ENCODE results near the gene KSR1.

DNA sequence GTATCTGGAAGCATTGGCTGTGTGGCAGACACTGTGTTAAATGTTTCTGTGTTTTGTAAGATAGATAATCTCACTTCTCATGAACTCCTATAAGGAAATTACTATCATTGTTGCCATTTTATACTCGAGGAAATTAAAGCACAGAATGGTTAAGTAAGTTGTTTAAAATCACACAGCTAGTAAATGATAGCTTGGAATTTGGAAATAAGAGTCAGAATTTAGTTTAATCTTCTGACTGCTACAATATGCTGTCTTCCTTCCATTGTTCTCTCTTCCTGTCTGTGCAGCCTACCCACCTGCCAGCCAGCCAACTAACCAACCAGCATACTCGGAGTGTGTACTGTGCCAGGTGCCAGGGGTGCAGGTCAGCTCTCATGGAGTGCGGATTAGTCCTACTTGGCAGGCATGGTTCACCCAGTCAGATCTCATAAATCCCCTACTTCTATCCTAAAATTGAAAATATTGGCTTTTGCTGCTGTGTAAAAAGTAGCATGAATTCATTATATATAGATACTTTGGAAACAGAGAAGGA, 94.8 kb downstream of the KSR1 start:
- TF ChIP-seq, protein P1, sequence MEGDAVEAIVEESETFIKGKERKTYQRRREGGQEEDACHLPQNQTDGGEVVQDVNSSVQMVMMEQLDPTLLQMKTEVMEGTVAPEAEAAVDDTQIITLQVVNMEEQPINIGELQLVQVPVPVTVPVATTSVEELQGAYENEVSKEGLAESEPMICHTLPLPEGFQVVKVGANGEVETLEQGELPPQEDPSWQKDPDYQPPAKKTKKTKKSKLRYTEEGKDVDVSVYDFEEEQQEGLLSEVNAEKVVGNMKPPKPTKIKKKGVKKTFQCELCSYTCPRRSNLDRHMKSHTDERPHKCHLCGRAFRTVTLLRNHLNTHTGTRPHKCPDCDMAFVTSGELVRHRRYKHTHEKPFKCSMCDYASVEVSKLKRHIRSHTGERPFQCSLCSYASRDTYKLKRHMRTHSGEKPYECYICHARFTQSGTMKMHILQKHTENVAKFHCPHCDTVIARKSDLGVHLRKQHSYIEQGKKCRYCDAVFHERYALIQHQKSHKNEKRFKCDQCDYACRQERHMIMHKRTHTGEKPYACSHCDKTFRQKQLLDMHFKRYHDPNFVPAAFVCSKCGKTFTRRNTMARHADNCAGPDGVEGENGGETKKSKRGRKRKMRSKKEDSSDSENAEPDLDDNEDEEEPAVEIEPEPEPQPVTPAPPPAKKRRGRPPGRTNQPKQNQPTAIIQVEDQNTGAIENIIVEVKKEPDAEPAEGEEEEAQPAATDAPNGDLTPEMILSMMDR (IDR thresholded peaks at IDR 0.05 in 4 of 5, conservative IDR thresholded peaks at IDR 0.05 in 1 of 5) = no peak
- TF ChIP-seq POLR2A (IDR thresholded peaks at IDR 0.05) = no peak

Measured in gastrocnemius medialis (tissue), 4 donors.